Skeletal muscle tissue (tissue), 4 donors: ENCODE results near the gene CATSPERD. TPM values are rescaled to one million over a fixed set of nuclear protein-coding genes. Genes with fewer than 3 reads are reported as not detected.

ENCODE experiments used
- H3K27ac ChIP-seq: one replicate; pipeline ENCODE4 v1.7.0; 2013; ENCODE audit warnings: mild to moderate bottlenecking, low read depth, low read length, inconsistent platforms
- H3K27me3 ChIP-seq, 3 donors: one replicate each; pipeline ENCODE4 v1.7.0; 2013; ENCODE audit warnings: low read length in 3 of 3; ENCODE audit not compliant: control insufficient read depth in 3 of 3, insufficient read depth in 3 of 3
- H3K36me3 ChIP-seq, 3 donors: one replicate each; pipeline ENCODE4 v1.7.0; 2013; ENCODE audit warnings: low read length in 3 of 3; ENCODE audit not compliant: control insufficient read depth in 3 of 3, insufficient read depth in 3 of 3
- H3K4me1 ChIP-seq, 3 donors: one replicate each; pipeline ENCODE4 v1.7.0; 2013; ENCODE audit warnings: low read length in 3 of 3, mild to moderate bottlenecking in 3 of 3; ENCODE audit not compliant: control insufficient read depth in 3 of 3, insufficient read depth in 3 of 3
- H3K4me3 ChIP-seq, 3 donors: one replicate each; pipeline ENCODE4 v1.7.0; 2013; ENCODE audit warnings: low read length in 3 of 3
- H3K9ac ChIP-seq, 3 donors: one replicate each; pipeline ENCODE4 v1.7.0; 2013; ENCODE audit warnings: low read length in 3 of 3, mild to moderate bottlenecking in 3 of 3, moderate library complexity in 2 of 3, low read depth in 1 of 3
- H3K9me3 ChIP-seq, 3 donors: one replicate each; pipeline ENCODE4 v1.7.0; 2013; ENCODE audit warnings: low read length in 3 of 3; ENCODE audit not compliant: control insufficient read depth in 3 of 3
- total RNA-seq: library from RNA; depleted of rRNA; stranded (reverse); fragments of >200 nt; gene quantifications from one replicate; pipeline ENCODE4 v1.2.3, GENCODE V29; 2014
- donor health status: Osteomylitis.

The CATSPERD gene
- total RNA-seq, 1 donor from 2014 or later = not detected

DNA sequence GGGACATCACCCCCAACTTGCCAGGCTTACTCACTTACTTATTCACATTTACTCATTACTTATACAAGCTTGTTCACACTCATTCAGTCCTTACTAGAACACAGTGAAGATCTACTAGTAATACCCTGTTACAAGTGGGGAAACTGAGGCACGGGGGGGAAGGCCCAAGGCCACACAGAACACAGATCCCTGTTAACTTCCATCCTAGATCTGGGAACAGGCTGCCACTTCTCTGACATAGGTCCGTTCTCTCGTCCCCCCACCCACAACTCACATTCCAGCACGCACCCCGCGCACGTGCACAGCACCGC lies 83.0 kb downstream of the CATSPERD start:
- peaks cover 4 to 7% (median 5%) of the 10 kb centered on the region in 3 donors for H3K4me1 ChIP-seq
- H3K4me3 ChIP-seq = peak overlapping the region in 2 of 3 donors; percentile 29 to 30
- H3K36me3 ChIP-seq = no peaks in the 10 kb centered on the region
- peaks cover 47 to 73% (median 65%) of the 10 kb centered on the region in 3 donors for H3K27me3 ChIP-seq
- H3K27ac ChIP-seq = no peak overlapping the region
- no peaks in the 10 kb centered on the region for H3K9me3 ChIP-seq
- peak overlapping the region in 1 of 3 donors; percentile 33 for H3K9ac ChIP-seq

DNA sequence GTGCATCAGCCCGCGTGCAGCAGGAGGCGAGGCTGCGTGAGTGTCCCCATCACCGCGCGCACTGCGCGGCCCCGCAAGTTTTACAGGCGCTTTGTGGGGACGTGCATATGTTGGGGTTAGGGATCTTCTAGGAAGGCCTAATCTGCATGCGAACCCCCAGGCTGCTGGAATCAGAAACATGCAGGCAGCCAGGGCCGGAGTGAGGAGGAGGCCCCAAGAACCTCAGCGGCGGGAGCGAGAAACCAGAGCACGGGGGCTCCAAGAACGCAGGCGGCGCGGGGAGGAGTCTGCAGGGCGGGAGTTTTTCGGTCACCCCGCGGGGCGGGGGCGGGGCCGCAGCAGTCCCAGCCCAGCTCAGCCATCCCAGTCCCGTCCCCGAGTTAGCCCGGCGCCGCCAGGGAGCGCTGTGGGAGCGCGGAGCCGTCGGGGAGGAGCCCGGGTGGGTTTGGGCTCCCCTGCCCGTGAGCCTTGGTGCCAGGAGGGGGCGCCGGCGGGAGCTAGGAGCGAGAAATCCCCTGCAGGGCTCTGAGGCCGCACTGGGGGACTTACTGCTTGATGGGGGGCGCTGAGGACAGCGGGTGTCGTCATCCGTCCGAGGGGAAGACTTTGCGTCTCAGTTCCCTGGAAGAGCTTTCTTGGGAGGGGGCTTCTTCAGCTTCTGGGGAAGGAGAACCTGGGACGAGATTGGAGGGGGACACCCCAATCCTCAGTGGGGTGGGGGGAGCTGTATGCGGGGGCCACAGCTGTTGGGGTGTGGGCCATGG lies 83.5 kb downstream of the CATSPERD start:
- Histone ChIP-seq H3K4me3 (peak overlapping the region in 2 of 3 donors; percentile 29 to 30), H3K9ac (peak overlapping the region in 1 of 3 donors; percentile 33), H3K9me3 (no peaks in the 10 kb centered on the region), H3K27ac (no peak overlapping the region), H3K36me3 (no peaks in the 10 kb centered on the region), H3K27me3 (peaks cover 47 to 73% (median 65%) of the 10 kb centered on the region in 3 donors), H3K4me1 (peaks cover 4 to 7% (median 5%) of the 10 kb centered on the region in 3 donors)

GRCh38 chr19:5804516-5805461 lies 84.4 kb downstream of the CATSPERD start, which contains the start of gene NRTN:
TSS of gene NRTN (plus strand) at chr19:5805067. CDS start at chr19:5824166, 19,099 bp downstream.
- no peaks in the 10 kb centered on the region for H3K9me3 ChIP-seq
- no peak within 1 kb of the TSS for H3K27ac ChIP-seq
- peaks cover 45 to 65% (median 59%) of the 10 kb centered on the region in 3 donors for H3K27me3 ChIP-seq
- H3K4me3 ChIP-seq = no peak within 1 kb of the TSS
- no peaks in the 10 kb centered on the region for H3K36me3 ChIP-seq
- H3K9ac ChIP-seq = no peak within 1 kb of the TSS
- H3K4me1 ChIP-seq = peaks cover 4 to 7% (median 5%) of the 10 kb centered on the region in 3 donors

DNA sequence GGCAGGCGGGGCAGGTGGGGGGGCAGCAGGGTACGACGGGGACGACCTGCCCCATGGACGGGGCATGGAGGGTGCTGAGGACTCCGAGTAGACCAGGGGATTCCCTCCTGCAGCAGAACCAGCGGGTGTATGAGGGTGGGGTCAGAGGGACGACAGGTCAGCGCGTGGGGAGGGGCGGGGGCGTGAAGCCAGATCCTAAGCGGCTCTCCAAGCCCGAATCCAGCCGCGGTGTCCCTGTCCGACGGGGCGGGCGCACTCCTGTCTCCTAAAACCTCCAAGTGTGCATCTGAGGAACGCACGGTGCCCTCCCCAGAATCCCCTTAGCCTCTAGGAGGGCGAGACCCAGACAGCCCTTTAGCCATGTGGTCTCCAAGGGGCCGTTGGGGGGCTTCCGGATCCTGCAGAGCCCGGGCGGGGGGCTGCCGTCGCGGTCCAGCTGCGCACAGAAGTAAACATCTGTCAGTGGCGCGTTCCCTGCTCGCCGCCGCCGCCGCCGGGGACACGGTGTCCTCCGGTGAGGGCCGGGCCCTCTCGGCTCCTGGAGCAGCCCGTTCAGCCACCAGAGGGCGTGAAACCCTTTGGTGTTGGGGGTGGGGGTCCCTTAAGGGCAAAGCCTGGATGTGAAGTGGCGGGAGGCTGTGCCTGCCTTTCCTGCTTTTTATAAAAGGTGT lies 85.2 kb downstream of the CATSPERD start:
- no peak overlapping the region for H3K9ac ChIP-seq
- H3K4me1 ChIP-seq = peaks cover 4 to 7% (median 5%) of the 10 kb centered on the region in 3 donors
- peaks cover 42 to 57% (median 51%) of the 10 kb centered on the region in 3 donors for H3K27me3 ChIP-seq
- H3K36me3 ChIP-seq = no peaks in the 10 kb centered on the region
- no peaks in the 10 kb centered on the region for H3K9me3 ChIP-seq
- H3K27ac ChIP-seq = no peak overlapping the region
- no peak overlapping the region for H3K4me3 ChIP-seq

GRCh38 chr19:5806133-5806489 lies 85.7 kb downstream of the CATSPERD start:
- Histone ChIP-seq H3K9me3 (no peaks in the 10 kb centered on the region), H3K9ac (no peak overlapping the region), H3K27me3 (peaks cover 37 to 52% (median 46%) of the 10 kb centered on the region in 3 donors), H3K36me3 (no peaks in the 10 kb centered on the region), H3K27ac (no peak overlapping the region), H3K4me3 (no peak overlapping the region), H3K4me1 (peaks cover 4 to 7% (median 5%) of the 10 kb centered on the region in 3 donors)

DNA sequence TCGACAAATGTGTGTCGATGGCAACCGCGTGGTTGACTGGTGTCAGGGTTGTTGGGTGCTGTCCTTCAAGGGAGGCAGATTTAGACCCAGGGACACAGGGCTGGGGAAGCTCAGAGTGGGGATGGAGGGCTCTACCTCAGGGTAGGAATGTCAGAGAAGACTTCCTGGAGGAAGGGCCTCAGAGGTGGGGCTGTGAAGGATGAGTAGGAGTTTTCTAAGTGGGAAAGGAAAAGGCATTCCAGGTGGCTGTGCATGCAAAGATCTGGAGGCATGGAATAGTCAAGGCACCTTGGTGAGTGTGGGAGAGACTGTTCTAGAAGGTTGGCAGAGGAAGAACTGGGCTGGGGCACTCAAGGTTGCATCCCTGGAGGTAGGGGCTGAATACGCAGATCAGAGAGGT lies 86.5 kb downstream of the CATSPERD start:
- Histone ChIP-seq H3K4me1 (peaks cover 4 to 7% (median 5%) of the 10 kb centered on the region in 3 donors), H3K36me3 (no peaks in the 10 kb centered on the region), H3K27me3 (peaks cover 34 to 45% (median 38%) of the 10 kb centered on the region in 3 donors), H3K4me3 (no peak overlapping the region), H3K9ac (no peak overlapping the region), H3K27ac (no peak overlapping the region), H3K9me3 (no peaks in the 10 kb centered on the region)

DNA sequence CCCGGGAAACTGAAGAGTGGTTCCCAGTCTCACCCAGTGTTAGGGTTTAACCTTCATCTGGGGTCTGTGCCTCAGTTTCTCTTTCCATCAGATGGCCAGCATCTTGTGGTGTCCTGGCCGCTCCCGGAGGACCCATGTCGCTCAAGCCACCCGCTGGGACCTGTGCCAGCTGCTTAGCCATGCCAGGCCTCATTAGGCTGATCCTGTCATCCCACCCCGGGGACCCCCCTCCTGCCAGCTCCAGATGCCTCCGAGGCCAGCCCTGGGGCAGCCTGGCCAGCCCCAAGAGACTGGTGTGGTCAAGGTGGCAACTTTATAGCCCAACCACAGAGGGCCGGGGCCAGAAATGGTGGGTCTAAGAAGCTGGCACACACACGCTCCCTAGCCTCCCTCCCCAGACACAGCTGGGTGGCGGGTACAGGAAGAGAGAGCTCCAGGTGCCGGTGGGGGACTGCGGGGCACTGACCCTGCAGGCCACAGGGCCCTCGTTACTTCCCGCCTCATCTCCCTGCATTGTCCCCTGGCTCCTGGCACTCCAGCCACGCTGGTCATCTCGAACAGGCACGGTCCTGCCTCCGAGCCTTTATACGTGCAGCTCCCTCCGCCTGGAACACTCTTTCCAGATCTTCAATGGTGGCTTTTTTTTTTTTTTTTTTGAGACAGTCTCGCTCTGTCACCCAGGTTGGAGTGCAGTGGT lies 87.8 kb downstream of the CATSPERD start:
- H3K9ac ChIP-seq = no peak overlapping the region
- peaks cover 4 to 6% (median 5%) of the 10 kb centered on the region in 3 donors for H3K4me1 ChIP-seq
- no peak overlapping the region for H3K4me3 ChIP-seq
- peaks cover 28 to 32% (median 31%) of the 10 kb centered on the region in 3 donors for H3K27me3 ChIP-seq
- no peaks in the 10 kb centered on the region for H3K9me3 ChIP-seq
- H3K27ac ChIP-seq = no peak overlapping the region
- H3K36me3 ChIP-seq = no peaks in the 10 kb centered on the region

DNA sequence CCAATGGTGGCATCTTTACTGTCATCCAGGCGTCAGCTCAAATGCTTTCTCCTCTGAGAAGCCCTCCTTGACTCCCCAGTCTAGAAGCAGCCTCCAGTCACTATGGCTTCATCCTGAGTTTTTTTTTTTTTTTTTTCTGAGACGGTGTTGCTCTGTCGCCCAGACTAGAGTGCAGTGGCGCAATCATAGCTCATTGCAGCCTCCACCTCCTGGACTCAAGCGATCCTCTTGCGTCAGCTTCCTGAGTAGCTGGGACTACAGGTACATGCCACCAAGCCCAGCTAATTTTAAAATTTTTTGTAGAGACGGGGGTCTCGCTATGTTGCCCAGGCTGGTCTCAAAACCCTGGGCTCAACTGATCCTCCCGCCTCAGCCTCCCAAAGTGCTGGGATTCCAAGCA lies 88.6 kb downstream of the CATSPERD start:
- Histone ChIP-seq H3K9me3 (no peaks in the 10 kb centered on the region), H3K27me3 (peaks cover 22 to 27% (median 25%) of the 10 kb centered on the region in 3 donors), H3K4me3 (no peak overlapping the region), H3K36me3 (no peaks in the 10 kb centered on the region), H3K27ac (no peak overlapping the region), H3K9ac (no peak overlapping the region), H3K4me1 (no peaks in the 10 kb centered on the region)

- Histone ChIP-seq H3K27me3 (peaks cover 22 to 26% (median 24%) of the 10 kb centered on the region in 3 donors), H3K36me3 (no peaks in the 10 kb centered on the region), H3K9ac (no peak overlapping the region), H3K27ac (no peak overlapping the region), H3K4me1 (no peaks in the 10 kb centered on the region), H3K9me3 (no peaks in the 10 kb centered on the region), H3K4me3 (no peak overlapping the region)
Measured at GRCh38 chr19:5809469-5809868, 89.0 kb downstream of the CATSPERD start.
